HepG2 (cell line): ENCODE data around the gene SPATA31E1. TPM values are rescaled to one million over a fixed set of nuclear protein-coding genes. Genes with fewer than 3 reads are reported as not detected.

Experiments used
- ATAC-seq: fragments of 200-7000 bp; cut with Tn5 transposase; 3 replicates; pipeline ENCODE4 v1.9.1; 2020; ENCODE audit warnings: mild to moderate bottlenecking, moderate library complexity
- BruUV-seq: library from RNA; stranded (reverse); fragments of 400-500 nt; replicated peaks from 2 replicates; lab custom pipeline; 2021; lab: Mats Ljungman, UMichigan
- CTCF ChIA-PET: fragments of 300-600 bp; formaldehyde crosslinking; extraction: SDS; loops from one replicate; lab custom pipeline; 2021; ENCODE audit warnings: low total read pairs, inconsistent platforms, low intra/inter-chr PET ratio; lab: Yijun Ruan, JAX
- POLR2A ChIA-PET: fragments of 350-600 bp; sonication (Branson Sonifier 250); formaldehyde crosslinking; loops from one replicate; lab custom pipeline; 2020; ENCODE audit warnings: antibody characterized with exemption, inconsistent platforms; lab: Yijun Ruan, JAX
- DNase-seq: peaks from one replicate; pipeline ENCODE4 v3.0.0-alpha.2; 2015; ENCODE audit warnings: low spot score
- FAIRE-seq: peaks from 3 replicates; lab custom pipeline; 2011; peaks lifted over from hg19 to GRCh38; lab: Jason Lieb, UNC
- H2AFZ ChIP-seq: one replicate; pipeline ENCODE4 v1.6.1; 2011; ENCODE audit warnings: low read length, inconsistent platforms
- H3K27ac ChIP-seq: fragments of 300-600 bp; 3 replicates; pipeline ENCODE4 v1.8.0; 2011; ENCODE audit warnings: mixed run types, mild to moderate bottlenecking, mixed read lengths, low read length, inconsistent platforms; ENCODE audit not compliant: insufficient read depth; ENCODE audit errors: extremely low read length
- H3K27me3 ChIP-seq, 2 experiments: fragments of 200-600 bp in 1 of 2; 2 replicates in 1 of 2; 3 replicates in 1 of 2; pipeline versions ENCODE4 v1.6.0 to v1.8.0; 2011; ENCODE audit warnings: low read length in 2 of 2, mild to moderate bottlenecking in 2 of 2, moderate library complexity in 2 of 2, inconsistent platforms in 1 of 2; ENCODE audit not compliant: insufficient read depth in 2 of 2, control insufficient read depth in 1 of 2
- H3K36me3 ChIP-seq, 2 experiments: fragments of 200-600 bp in 1 of 2; replicated peaks in 1 of 2; 2 replicates in 1 of 2; 3 replicates in 1 of 2; pipeline versions ENCODE4 v1.5.1 to v1.8.0; 2011; ENCODE audit warnings: low read length in 2 of 2, inconsistent platforms in 1 of 2; ENCODE audit not compliant: insufficient read depth in 2 of 2, control insufficient read depth in 1 of 2
- H3K4me1 ChIP-seq: 2 replicates; pipeline ENCODE4 v1.5.1; 2012; ENCODE audit warnings: low read length, inconsistent platforms; ENCODE audit not compliant: insufficient read depth
- H3K4me2 ChIP-seq: 2 replicates; pipeline ENCODE4 v1.6.0; 2011; ENCODE audit warnings: low read depth, low read length, inconsistent platforms
- H3K4me3 ChIP-seq, 3 experiments: fragments of 200-600 bp in 1 of 3; sonication (generic), shearing (Covaris generic) in 1 of 3; replicated peaks in 1 of 3; 2 replicates each; pipeline ENCODE4 v1.5.1; 2011 to 2016; ENCODE audit warnings: low read length in 3 of 3, inconsistent platforms in 2 of 3, low read depth in 2 of 3, mild to moderate bottlenecking in 2 of 3, control low read depth in 1 of 3, mixed read lengths in 1 of 3; ENCODE audit not compliant: insufficient read depth in 1 of 3
- H3K79me2 ChIP-seq: one replicate; pipeline ENCODE4 v1.6.1; 2011; ENCODE audit warnings: low read length, inconsistent platforms; ENCODE audit not compliant: insufficient read depth
- H3K9ac ChIP-seq: 2 replicates; pipeline ENCODE4 v1.6.0; 2011; ENCODE audit warnings: mild to moderate bottlenecking, low read depth, low read length, inconsistent platforms; ENCODE audit not compliant: insufficient read depth
- H3K9me3 ChIP-seq: 2 replicates; pipeline ENCODE4 v1.5.1; 2012; ENCODE audit warnings: mild to moderate bottlenecking, low read length
- H4K20me1 ChIP-seq: 2 replicates; pipeline ENCODE4 v1.6.0; 2011; ENCODE audit warnings: inconsistent platforms, mild to moderate bottlenecking, low read length, moderate library complexity; ENCODE audit not compliant: insufficient read depth
- EZH2 ChIP-seq: conservative IDR thresholded peaks from 2 replicates; pipeline ENCODE4 v1.6.1; 2012; ENCODE audit warnings: mild to moderate bottlenecking, low read depth, low read length, moderate library complexity
- GABPA ChIP-seq, 2 experiments: IDR thresholded peaks; 2 replicates each; pipeline ENCODE4 v1.6.1; 2011 to 2016; ENCODE audit warnings: low read depth in 2 of 2, low read length in 1 of 2, missing biosample characterization in 1 of 2, missing genetic modification characterization in 1 of 2
- GATAD2A ChIP-seq: IDR thresholded peaks from 2 replicates; pipeline ENCODE4 v1.6.1; 2016
- HINFP ChIP-seq: sonication (generic); formaldehyde crosslinking; IDR thresholded peaks from 2 replicates; pipeline ENCODE4 v1.4.0; 2020; ENCODE audit warnings: low read depth, mild to moderate bottlenecking, missing genetic modification reagents
- HMG20B ChIP-seq: conservative IDR thresholded peaks from 2 replicates; pipeline ENCODE4 v1.6.1; 2016; ENCODE audit warnings: missing genetic modification reagents, missing compliant biosample characterization
- HNF4G ChIP-seq, 2 experiments: sonication (generic) in 1 of 2; formaldehyde crosslinking in 1 of 2; IDR thresholded peaks; 2 replicates each; pipeline versions ENCODE4 v1.4.0 to v1.6.1; 2011 to 2020; ENCODE audit warnings: borderline replicate concordance in 2 of 2, low read depth in 2 of 2, mild to moderate bottlenecking in 2 of 2, low read length in 1 of 2, missing genetic modification reagents in 1 of 2, moderate library complexity in 1 of 2
- NAIF1 ChIP-seq: sonication (generic); formaldehyde crosslinking; IDR thresholded peaks from 2 replicates; pipeline ENCODE4 v1.5.0; 2020; ENCODE audit warnings: mild to moderate bottlenecking, missing genetic modification reagents, borderline replicate concordance
- NFIB ChIP-seq: sonication (generic); formaldehyde crosslinking; IDR thresholded peaks from 2 replicates; pipeline ENCODE4 v1.9.0; 2021; ENCODE audit warnings: missing genetic modification reagents, mild to moderate bottlenecking, borderline replicate concordance
- SKIL ChIP-seq: sonication (generic); formaldehyde crosslinking; IDR thresholded peaks from 2 replicates; pipeline ENCODE4 v1.8.0; 2022; ENCODE audit warnings: missing genetic modification reagents, mild to moderate bottlenecking, moderate library complexity, borderline replicate concordance
- TBX2 ChIP-seq: sonication (generic); formaldehyde crosslinking; IDR thresholded peaks from 2 replicates; pipeline ENCODE4 v1.5.0; 2020; ENCODE audit warnings: missing genetic modification reagents, mild to moderate bottlenecking, borderline replicate concordance
- THYN1 ChIP-seq: sonication (generic); formaldehyde crosslinking; IDR thresholded peaks from 2 replicates; pipeline ENCODE4 v1.8.1; 2023; ENCODE audit warnings: low read depth, mild to moderate bottlenecking, moderate library complexity, missing genetic modification reagents, borderline replicate concordance
- TOE1 ChIP-seq: sonication (generic); formaldehyde crosslinking; IDR thresholded peaks from 2 replicates; pipeline ENCODE4 v1.4.0; 2020; ENCODE audit warnings: mild to moderate bottlenecking, missing genetic modification reagents
- ZNF281 ChIP-seq: sonication (generic); formaldehyde crosslinking; IDR thresholded peaks from 2 replicates; pipeline ENCODE4 v1.4.0; 2020; ENCODE audit warnings: missing genetic modification reagents, borderline replicate concordance
- ZNF567 ChIP-seq: sonication (generic); formaldehyde crosslinking; IDR thresholded peaks from 2 replicates; pipeline ENCODE4 v1.8.1; 2023; ENCODE audit warnings: mild to moderate bottlenecking, missing genetic modification reagents, borderline replicate concordance
- ZNF792 ChIP-seq: IDR thresholded peaks from 2 replicates; pipeline ENCODE4 v1.6.1; 2016
- WGBS: methylation state at CpG from one replicate; pipeline ENCODE4 v1.1.6; 2017; ENCODE audit warnings: low lambda C conversion rate; 5-methylcytosine and 5-hydroxymethylcytosine counted together
- in situ Hi-C: cut with HindIII; loops from 2 replicates; pipeline ENCODE4 v1.10.0; 2017; ENCODE audit warnings: low pct_unique_long_range_greater_than_20kb; ENCODE audit not compliant: extremely low pct_ligation_motif_present
- intact Hi-C: fragments of 100-400 bp; cut with micrococcal nuclease; formaldehyde crosslinking; loops from one replicate; pipeline ENCODE4 v1.10.0; 2022; ENCODE audit not compliant: unreplicated experiment
- polyA plus RNA-seq, 8 experiments: library from polyadenylated mRNA; depleted of rRNA in 3 of 8; stranded (reverse) in 7 of 8; unstranded in 1 of 8; fragments of >200 nt; fragmentation: Illumina TruSeq in 4 of 8; extraction: Trizol in 4 of 8; gene quantifications; 2 replicates each; pipeline versions ENCODE4 v1.2.1 to v1.2.3, GENCODE V29; 2011 to 2016; ENCODE audit warnings: low read depth in 4 of 8, missing spikeins in 1 of 8, mixed read lengths in 1 of 8; ENCODE audit not compliant: insufficient read depth in 1 of 8
- total RNA-seq, 5 experiments: library from RNA; depleted of rRNA; stranded (reverse); fragments of >200 nt; fragmentation: Illumina TruSeq; extraction: Trizol; gene quantifications; 2 replicates each; pipeline ENCODE4 v1.2.3, GENCODE V29; 2016; ENCODE audit warnings: low read depth in 1 of 5

SPATA31E1 gene
- total and polyA plus RNA-seq, 2 of the 13 experiments (the other 11 are each of a cell fraction or from before 2014, with no cell fraction given), result not detected

GRCh38 chr9:87836536-87836935 is 46.1 kb upstream of the SPATA31E1 start:
- ChIA-PET POLR2A (no interaction called here), CTCF (no interaction called here)
- TF ChIP-seq ZNF567 (CRISPR knock-in tag) (no peak), EZH2 (no peak), ZNF281 (CRISPR knock-in tag) (no peak), GATAD2A (CRISPR knock-in tag) (no peak), GABPA (IDR thresholded peaks at IDR 0.05; ENCODE audit: low read depth, low read length) (no peak), GABPA (CRISPR knock-in tag; IDR thresholded peaks at IDR 0.05; ENCODE audit: low read depth) (no peak), NAIF1 (CRISPR knock-in tag) (no peak), SKIL (CRISPR knock-in tag) (no peak), TOE1 (no peak), TBX2 (no peak), NFIB (CRISPR knock-in tag) (no peak), THYN1 (CRISPR knock-in tag) (no peak), HMG20B (CRISPR knock-in tag) (no peak), HNF4G (IDR thresholded peaks at IDR 0.05; ENCODE audit: borderline replicate concordance, low read depth, low read length) (no peak), HNF4G (CRISPR knock-in tag; IDR thresholded peaks at IDR 0.05; ENCODE audit: borderline replicate concordance, low read depth) (no peak), ZNF792 (no peak), HINFP (CRISPR knock-in tag) (no peak)
- no peak overlapping the region for H2AFZ ChIP-seq
- no peak for FAIRE-seq
- no peak overlapping the region for H3K4me2 ChIP-seq
- H4K20me1 ChIP-seq, result no peaks in the 10 kb centered on the region
- no peak overlapping the region for H3K4me3 ChIP-seq
- no TSS peak for BruUV-seq
- ATAC-seq, result no peak
- 8% methylated on average over 5 of the region's 5 CpGs for WGBS
- no peaks in the 10 kb centered on the region for H3K4me1 ChIP-seq
- no peaks in the 10 kb centered on the region for H3K79me2 ChIP-seq
- no peak overlapping the region for H3K9ac ChIP-seq
- in situ Hi-C loops, result no loop called here
- H3K27ac ChIP-seq, result no peak overlapping the region
- no peaks in the 10 kb centered on the region for H3K36me3 ChIP-seq
- H3K27me3 ChIP-seq, result peaks cover 2% of the 10 kb centered on the region in 2 experiments; a peak in 1 of 5 replicates
- no peak for DNase-seq
- intact Hi-C loops, result no loop called here
- no peaks in the 10 kb centered on the region for H3K9me3 ChIP-seq
